MM.1S (cell line): ENCODE data around the gene TFDP1.

Experiments
- DNase-seq: peaks from one replicate; pipeline ENCODE4 v3.0.0-alpha.2; 2015
- H2AFZ ChIP-seq: fragments of 300-600 bp; sonication (generic); 2 replicates; pipeline ENCODE4 v1.6.0; 2016; ENCODE audit warnings: antibody characterized with exemption, low read length
- H3F3A ChIP-seq: fragments of 300-600 bp; sonication (generic); 2 replicates; pipeline ENCODE4 v1.6.1; 2016; ENCODE audit warnings: mild to moderate bottlenecking, antibody characterized with exemption, low read length, moderate library complexity, mixed read lengths; ENCODE audit not compliant: insufficient read depth
- H3K27ac ChIP-seq: fragments of 300-600 bp; sonication (generic); 2 replicates; pipeline ENCODE4 v1.5.1; 2016; ENCODE audit warnings: mild to moderate bottlenecking, low read length
- H3K27me3 ChIP-seq: fragments of 300-600 bp; sonication (generic); replicated peaks from 2 replicates; pipeline ENCODE4 v1.6.0; 2016; ENCODE audit warnings: low read length; ENCODE audit not compliant: insufficient read depth
- H3K36me3 ChIP-seq: fragments of 300-600 bp; sonication (generic); replicated peaks from 2 replicates; pipeline ENCODE4 v1.6.1; 2016; ENCODE audit warnings: mild to moderate bottlenecking, low read length, mixed read lengths; ENCODE audit not compliant: insufficient read depth
- H3K4me1 ChIP-seq: fragments of 300-600 bp; sonication (generic); 2 replicates; pipeline ENCODE4 v1.6.1; 2016; ENCODE audit warnings: low read length, mixed read lengths
- H3K4me2 ChIP-seq: fragments of 300-600 bp; sonication (generic); 2 replicates; pipeline ENCODE4 v1.6.0; 2016; ENCODE audit warnings: low read depth, low read length
- H3K4me3 ChIP-seq: fragments of 300-600 bp; sonication (generic); 2 replicates; pipeline ENCODE4 v1.5.1; 2016; ENCODE audit warnings: low read length, mixed read lengths
- H3K79me2 ChIP-seq: fragments of 300-600 bp; sonication (generic); 2 replicates; pipeline ENCODE4 v1.6.1; 2016; ENCODE audit warnings: mixed run types, low read length, mixed read lengths
- H3K9ac ChIP-seq: fragments of 300-600 bp; sonication (generic); 2 replicates; pipeline ENCODE4 v1.6.1; 2016; ENCODE audit warnings: low read length, mixed read lengths
- H3K9me2 ChIP-seq: fragments of 300-600 bp; sonication (generic); replicated peaks from 2 replicates; pipeline ENCODE4 v1.6.1; 2016; ENCODE audit warnings: mild to moderate bottlenecking, low read length, mixed read lengths; ENCODE audit not compliant: insufficient read depth
- H3K9me3 ChIP-seq: fragments of 300-600 bp; sonication (generic); replicated peaks from 2 replicates; pipeline ENCODE4 v1.6.1; 2016; ENCODE audit warnings: mild to moderate bottlenecking, low read length, mixed read lengths; ENCODE audit not compliant: insufficient read depth
- H4K20me1 ChIP-seq: fragments of 300-600 bp; sonication (generic); 2 replicates; pipeline ENCODE4 v1.6.1; 2016; ENCODE audit warnings: mild to moderate bottlenecking, low read length, moderate library complexity, mixed read lengths; ENCODE audit not compliant: insufficient read depth
- CTCF ChIP-seq: fragments of 300-600 bp; sonication (generic); IDR thresholded peaks from 2 replicates; pipeline ENCODE4 v1.5.1; 2016; ENCODE audit warnings: antibody characterized with exemption, low read length, mixed read lengths
- EZH2 ChIP-seq: fragments of 300-600 bp; sonication (generic); optimal IDR thresholded peaks from 2 replicates; pipeline ENCODE3; 2017; ENCODE audit warnings: low read depth, mild to moderate bottlenecking, antibody characterized with exemption, low read length, mixed read lengths
- EZH2phosphoT487 ChIP-seq: fragments of 300-600 bp; sonication (generic); IDR thresholded peaks from 2 replicates; pipeline ENCODE4 v1.6.1; 2018; ENCODE audit warnings: antibody characterized with exemption, low read length

The TFDP1 gene

GRCh38 chr13:113631341-113632095 lies 47.0 kb downstream of the TFDP1 start:
- H3K27me3 ChIP-seq, result no peaks in the 10 kb centered on the region
- no peak overlapping the region for H3K4me3 ChIP-seq
- no peak for DNase-seq
- H2AFZ ChIP-seq, result no peak overlapping the region
- H3K36me3 ChIP-seq, result peaks cover 34% of the 10 kb centered on the region
- no peaks in the 10 kb centered on the region for H3K9me3 ChIP-seq
- H3F3A ChIP-seq, result no peaks in the 10 kb centered on the region
- no peaks in the 10 kb centered on the region for H3K9me2 ChIP-seq
- TF ChIP-seq EZH2 (no peak), EZH2phosphoT487 (no peak), CTCF (no peak)
- no peak overlapping the region for H3K4me2 ChIP-seq
- no peaks in the 10 kb centered on the region for H3K4me1 ChIP-seq
- peaks cover 10% of the 10 kb centered on the region for H4K20me1 ChIP-seq
- peaks cover 72% of the 10 kb centered on the region for H3K79me2 ChIP-seq
- no peak overlapping the region for H3K27ac ChIP-seq
- H3K9ac ChIP-seq, result no peak overlapping the region

GRCh38 chr13:113632706-113633484 lies 48.3 kb downstream of the TFDP1 start:
- peaks cover 59% of the 10 kb centered on the region for H3K79me2 ChIP-seq

GRCh38 chr13:113633485-113633873 lies 48.9 kb downstream of the TFDP1 start:
- H3K4me3 ChIP-seq, result no peak overlapping the region
- no peak for DNase-seq
- no peaks in the 10 kb centered on the region for H3K27me3 ChIP-seq
- no peaks in the 10 kb centered on the region for H3K4me1 ChIP-seq
- peaks cover 56% of the 10 kb centered on the region for H3K79me2 ChIP-seq
- H2AFZ ChIP-seq, result no peak overlapping the region
- H3K27ac ChIP-seq, result no peak overlapping the region
- H3K36me3 ChIP-seq, result peaks cover 42% of the 10 kb centered on the region
- no peaks in the 10 kb centered on the region for H3F3A ChIP-seq
- H3K9me3 ChIP-seq, result no peaks in the 10 kb centered on the region
- TF ChIP-seq CTCF (no peak), EZH2phosphoT487 (no peak), EZH2 (no peak)
- H3K4me2 ChIP-seq, result no peak overlapping the region
- H4K20me1 ChIP-seq, result peaks cover 10% of the 10 kb centered on the region
- no peak overlapping the region for H3K9ac ChIP-seq
- H3K9me2 ChIP-seq, result no peaks in the 10 kb centered on the region

More at GRCh38 chr13:113632706-113633484, 48.3 kb downstream of the TFDP1 start:
- no peak overlapping the region for H3K4me2 ChIP-seq
- no peak for DNase-seq
- no peak overlapping the region for H2AFZ ChIP-seq
- H3K9ac ChIP-seq, result no peak overlapping the region
- H3K4me3 ChIP-seq, result no peak overlapping the region
- H4K20me1 ChIP-seq, result peaks cover 10% of the 10 kb centered on the region
- H3K27me3 ChIP-seq, result no peaks in the 10 kb centered on the region
- no peaks in the 10 kb centered on the region for H3K4me1 ChIP-seq
- H3F3A ChIP-seq, result no peaks in the 10 kb centered on the region
- no peak overlapping the region for H3K27ac ChIP-seq
- H3K36me3 ChIP-seq, result peaks cover 36% of the 10 kb centered on the region
- no peak for TF ChIP-seq CTCF
- TF ChIP-seq EZH2phosphoT487, result no peak
- no peak for TF ChIP-seq EZH2
- no peaks in the 10 kb centered on the region for H3K9me2 ChIP-seq
- no peaks in the 10 kb centered on the region for H3K9me3 ChIP-seq
